ENCODE measurements around the gene CHIT1. TPM values are rescaled to one million over a fixed set of nuclear protein-coding genes. Genes with fewer than 3 reads are reported as not detected.

The CHIT1 gene
- total RNA-seq, result under 1 TPM in 2 of 4 donors, not detected in 2; 0.39 to 0.42 TPM

DNA sequence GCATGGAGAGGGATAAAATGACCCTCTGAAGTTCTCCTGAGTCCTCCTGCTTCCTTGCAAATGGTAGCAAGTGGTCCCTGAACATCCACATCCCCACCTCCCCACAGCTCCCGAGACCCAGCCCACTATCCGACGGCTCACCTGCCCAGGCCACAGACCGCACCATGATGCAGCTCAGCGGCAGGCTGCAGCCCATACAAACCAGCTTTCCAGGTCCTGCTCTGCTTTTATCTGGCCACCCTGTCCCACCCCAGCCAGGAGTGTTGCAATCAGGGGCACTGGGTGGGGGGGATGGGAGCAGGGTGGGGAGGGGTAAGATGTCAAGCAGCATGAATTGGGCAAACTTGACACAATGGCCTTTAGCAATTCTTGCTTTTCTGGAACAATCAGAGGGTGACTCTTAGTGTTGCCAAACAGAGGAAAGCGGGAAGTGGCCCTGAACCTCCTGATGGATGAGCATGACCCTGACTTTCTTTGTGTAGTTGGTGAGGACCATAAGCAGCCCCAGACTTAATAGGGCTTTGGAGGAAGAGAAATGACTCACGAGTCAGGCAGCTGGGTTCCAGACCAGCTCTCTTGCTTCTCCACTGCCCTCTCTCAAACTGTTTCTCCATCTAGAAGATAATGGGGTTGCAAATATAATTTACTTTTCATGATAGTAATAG is at the start of gene CHIT1:
TSS of gene CHIT1 (minus strand) at position 203 of the 665 bp plus-strand sequence. CDS start at position 166, 37 bp downstream.
- 77 to 90% methylated on average over 7 of the region's 7 CpGs for WGBS, 2 donors
- Histone ChIP-seq H3K27ac (no peak within 1 kb of the TSS), H3K27me3 (peaks cover 0 to 3% of the 10 kb centered on the region in 2 donors), H3K4me1 (no peaks in the 10 kb centered on the region), H3K4me3 (no peak within 1 kb of the TSS), H3K36me3 (no peaks in the 10 kb centered on the region), H3K9me3 (peaks cover 0 to 7% (median 0%) of the 10 kb centered on the region in 4 donors)
- TF ChIP-seq, protein P1, sequence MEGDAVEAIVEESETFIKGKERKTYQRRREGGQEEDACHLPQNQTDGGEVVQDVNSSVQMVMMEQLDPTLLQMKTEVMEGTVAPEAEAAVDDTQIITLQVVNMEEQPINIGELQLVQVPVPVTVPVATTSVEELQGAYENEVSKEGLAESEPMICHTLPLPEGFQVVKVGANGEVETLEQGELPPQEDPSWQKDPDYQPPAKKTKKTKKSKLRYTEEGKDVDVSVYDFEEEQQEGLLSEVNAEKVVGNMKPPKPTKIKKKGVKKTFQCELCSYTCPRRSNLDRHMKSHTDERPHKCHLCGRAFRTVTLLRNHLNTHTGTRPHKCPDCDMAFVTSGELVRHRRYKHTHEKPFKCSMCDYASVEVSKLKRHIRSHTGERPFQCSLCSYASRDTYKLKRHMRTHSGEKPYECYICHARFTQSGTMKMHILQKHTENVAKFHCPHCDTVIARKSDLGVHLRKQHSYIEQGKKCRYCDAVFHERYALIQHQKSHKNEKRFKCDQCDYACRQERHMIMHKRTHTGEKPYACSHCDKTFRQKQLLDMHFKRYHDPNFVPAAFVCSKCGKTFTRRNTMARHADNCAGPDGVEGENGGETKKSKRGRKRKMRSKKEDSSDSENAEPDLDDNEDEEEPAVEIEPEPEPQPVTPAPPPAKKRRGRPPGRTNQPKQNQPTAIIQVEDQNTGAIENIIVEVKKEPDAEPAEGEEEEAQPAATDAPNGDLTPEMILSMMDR (IDR thresholded peaks at IDR 0.05), result no peak
- TF ChIP-seq EP300 (IDR thresholded peaks at IDR 0.05), result no peak
- no peak for TF ChIP-seq POLR2A (IDR thresholded peaks at IDR 0.05)
- no peak for DNase-seq (ENCODE audit: low spot score in 2 of 2)

DNA sequence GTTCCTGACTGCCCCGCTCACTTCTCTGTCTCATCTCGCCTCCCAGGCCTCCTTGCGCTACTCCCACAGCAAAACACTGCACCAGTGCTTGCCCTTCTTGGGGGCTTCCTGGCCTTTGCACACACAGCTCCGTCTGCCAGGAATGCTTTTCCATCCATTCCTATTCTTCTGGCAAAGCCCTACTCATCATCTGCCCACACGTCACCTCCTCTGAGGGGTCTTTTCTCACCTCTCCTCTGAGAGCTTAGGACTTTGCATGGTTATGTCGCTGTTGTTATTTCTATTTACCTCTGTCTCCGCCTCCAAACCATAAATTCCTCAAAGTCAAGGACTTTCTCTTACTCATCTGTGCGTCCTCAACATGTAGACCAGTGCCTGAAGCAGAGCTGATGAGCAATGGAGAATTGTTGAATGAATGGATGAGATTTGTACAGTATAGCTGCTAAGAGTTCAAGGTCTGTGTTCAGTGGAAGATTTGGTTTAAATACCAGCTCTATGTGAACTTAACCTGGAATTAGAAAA is 49.5 kb upstream of the CHIT1 start:
- no peak for DNase-seq (ENCODE audit: low spot score in 2 of 2)
- Histone ChIP-seq H3K27me3 (no peaks in the 10 kb centered on the region), H3K4me3 (peak overlapping the region in 1 of 4 donors; percentile 15), H3K4me1 (peaks cover 4 to 63% (median 44%) of the 10 kb centered on the region in 4 donors), H3K36me3 (no peaks in the 10 kb centered on the region), H3K9me3 (no peaks in the 10 kb centered on the region), H3K27ac (peak overlapping the region; percentile 79 to 98 (median 94))
- WGBS, 2 donors, result 36 to 45% methylated on average over 8 of the region's 8 CpGs
- TF ChIP-seq, protein P1 (IDR thresholded peaks at IDR 0.05), result peak in 1 of 5 experiments; percentile 6
- peak in 1 of 2 donors; percentile 66 for TF ChIP-seq POLR2A (IDR thresholded peaks at IDR 0.05)
- TF ChIP-seq EP300 (IDR thresholded peaks at IDR 0.05), result no peak

DNA sequence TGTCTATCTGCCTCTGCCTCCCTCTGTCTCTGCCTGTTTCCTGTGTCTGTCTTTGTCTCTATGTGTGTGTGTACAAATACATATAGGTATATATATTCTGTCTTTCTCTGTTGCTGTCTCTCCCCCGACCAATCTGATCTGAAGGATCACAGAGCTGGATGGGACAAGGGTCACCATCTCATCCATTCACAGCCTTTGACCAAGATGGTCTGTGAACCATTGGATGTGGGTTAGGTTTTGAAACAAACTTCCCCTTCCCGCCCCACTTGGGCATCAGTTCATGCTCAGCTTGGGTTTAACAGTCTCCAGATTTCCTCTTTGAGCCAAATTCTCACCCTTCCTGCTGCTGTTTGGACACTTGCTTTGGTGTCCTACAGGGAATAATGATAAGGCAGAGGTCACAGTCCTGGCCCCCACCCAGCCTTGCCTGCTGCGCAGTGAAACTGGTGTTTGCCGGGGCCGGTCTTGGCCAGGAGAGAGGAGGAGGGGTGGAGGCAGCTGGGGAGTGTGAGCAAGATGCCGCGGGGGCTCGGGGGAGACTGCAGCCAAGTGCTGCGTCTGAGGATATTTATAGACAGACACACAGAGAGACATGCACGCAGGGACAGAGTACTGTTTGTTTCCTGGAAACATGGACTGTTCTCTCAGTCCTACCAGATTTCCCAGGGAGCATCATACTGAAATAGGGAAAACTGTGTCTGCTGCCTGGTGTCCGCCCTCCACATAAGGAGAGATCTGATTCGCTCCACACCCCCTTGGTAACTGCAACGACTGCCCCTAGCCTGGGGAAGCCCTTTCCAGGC is 48.8 kb upstream of the CHIT1 start:
- peak; percentile 91 to 92 for DNase-seq (ENCODE audit: low spot score in 2 of 2)
- Histone ChIP-seq H3K4me3 (peak overlapping the region in 1 of 4 donors; percentile 15), H3K27me3 (no peaks in the 10 kb centered on the region), H3K4me1 (peaks cover 4 to 69% (median 50%) of the 10 kb centered on the region in 4 donors), H3K9me3 (no peaks in the 10 kb centered on the region), H3K27ac (peak overlapping the region; percentile 79 to 98 (median 94)), H3K36me3 (no peaks in the 10 kb centered on the region)
- 8 to 9% methylated on average over 13 of the region's 13 CpGs for WGBS, 2 donors
- TF ChIP-seq POLR2A (IDR thresholded peaks at IDR 0.05) (no peak), EP300 (IDR thresholded peaks at IDR 0.05) (peak; percentile 95 to 98)
- TF ChIP-seq, protein P1 (IDR thresholded peaks at IDR 0.05), result peak in 2 of 5 experiments; percentile 13 to 36

DNA sequence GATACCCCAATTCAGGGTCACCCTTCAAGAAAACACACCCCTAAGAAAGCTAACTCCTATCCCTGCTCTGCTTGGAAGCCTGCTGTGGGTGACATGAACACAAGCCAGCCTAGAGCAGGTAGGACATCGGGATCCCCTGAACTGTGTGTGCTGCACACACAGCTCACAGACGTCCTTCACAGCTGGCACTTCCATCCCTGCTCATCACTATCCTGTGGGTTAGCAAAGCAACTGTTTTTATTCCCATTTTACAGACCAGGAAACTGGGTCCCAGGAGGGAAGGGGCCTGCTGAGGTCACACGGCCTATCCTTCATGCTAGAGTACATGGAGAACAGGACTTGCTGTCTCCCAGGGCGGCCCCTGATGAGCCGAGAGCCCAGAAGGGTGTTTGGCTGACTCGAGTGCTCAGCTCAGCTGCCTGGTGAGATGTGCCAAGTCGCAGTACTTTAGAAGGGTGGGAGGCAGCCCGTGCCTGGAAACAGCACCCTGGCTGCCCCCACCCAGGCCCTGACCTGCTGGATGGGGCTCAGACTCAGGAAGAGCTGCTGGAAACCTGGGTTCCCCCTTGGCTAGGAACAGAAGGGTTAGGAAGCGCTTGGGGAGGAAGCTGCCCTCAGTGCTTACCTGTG is 47.6 kb upstream of the CHIT1 start:
- Histone ChIP-seq H3K27ac (peak overlapping the region; percentile 11 to 98 (median 94)), H3K4me1 (peaks cover 4 to 82% (median 58%) of the 10 kb centered on the region in 4 donors), H3K36me3 (no peaks in the 10 kb centered on the region), H3K4me3 (no peak overlapping the region), H3K9me3 (no peaks in the 10 kb centered on the region), H3K27me3 (no peaks in the 10 kb centered on the region)
- TF ChIP-seq POLR2A (IDR thresholded peaks at IDR 0.05) (no peak), EP300 (IDR thresholded peaks at IDR 0.05) (no peak)
- TF ChIP-seq, protein P1 (IDR thresholded peaks at IDR 0.05), result no peak
- DNase-seq (ENCODE audit: low spot score in 2 of 2), result no peak
- 85 to 89% methylated on average over 9 of the region's 9 CpGs for WGBS, 2 donors

Data from tibial nerve (tissue), 4 donors.